HepG2 (cell line): ENCODE measurements around the gene PSME3IP1. TPM values are rescaled to one million over a fixed set of nuclear protein-coding genes. Genes with fewer than 3 reads are reported as not detected.

Source experiments
- ATAC-seq: fragments of 200-7000 bp; cut with Tn5 transposase; 3 replicates; pipeline ENCODE4 v1.9.1; 2020; ENCODE audit warnings: mild to moderate bottlenecking, moderate library complexity
- BruUV-seq: library from RNA; stranded (reverse); fragments of 400-500 nt; replicated peaks from 2 replicates; lab custom pipeline; 2021; lab: Mats Ljungman, UMichigan
- CTCF ChIA-PET: fragments of 300-600 bp; formaldehyde crosslinking; extraction: SDS; loops from one replicate; lab custom pipeline; 2021; ENCODE audit warnings: low total read pairs, inconsistent platforms, low intra/inter-chr PET ratio; lab: Yijun Ruan, JAX
- POLR2A ChIA-PET: fragments of 350-600 bp; sonication (Branson Sonifier 250); formaldehyde crosslinking; loops from one replicate; lab custom pipeline; 2020; ENCODE audit warnings: antibody characterized with exemption, inconsistent platforms; lab: Yijun Ruan, JAX
- DNase-seq: peaks from one replicate; pipeline ENCODE4 v3.0.0-alpha.2; 2015; ENCODE audit warnings: low spot score
- FAIRE-seq: peaks from 3 replicates; lab custom pipeline; 2011; peaks lifted over from hg19 to GRCh38; lab: Jason Lieb, UNC
- H2AFZ ChIP-seq: one replicate; pipeline ENCODE4 v1.6.1; 2011; ENCODE audit warnings: low read length, inconsistent platforms
- H3K27ac ChIP-seq: fragments of 300-600 bp; 3 replicates; pipeline ENCODE4 v1.8.0; 2011; ENCODE audit warnings: mixed run types, mild to moderate bottlenecking, mixed read lengths, low read length, inconsistent platforms; ENCODE audit not compliant: insufficient read depth; ENCODE audit errors: extremely low read length
- H3K27me3 ChIP-seq, 2 experiments: fragments of 200-600 bp in 1 of 2; 2 replicates in 1 of 2; 3 replicates in 1 of 2; pipeline versions ENCODE4 v1.6.0 to v1.8.0; 2011; ENCODE audit warnings: low read length in 2 of 2, mild to moderate bottlenecking in 2 of 2, moderate library complexity in 2 of 2, inconsistent platforms in 1 of 2; ENCODE audit not compliant: insufficient read depth in 2 of 2, control insufficient read depth in 1 of 2
- H3K36me3 ChIP-seq, 2 experiments: fragments of 200-600 bp in 1 of 2; replicated peaks in 1 of 2; 2 replicates in 1 of 2; 3 replicates in 1 of 2; pipeline versions ENCODE4 v1.5.1 to v1.8.0; 2011; ENCODE audit warnings: low read length in 2 of 2, inconsistent platforms in 1 of 2; ENCODE audit not compliant: insufficient read depth in 2 of 2, control insufficient read depth in 1 of 2
- H3K4me1 ChIP-seq: 2 replicates; pipeline ENCODE4 v1.5.1; 2012; ENCODE audit warnings: low read length, inconsistent platforms; ENCODE audit not compliant: insufficient read depth
- H3K4me2 ChIP-seq: 2 replicates; pipeline ENCODE4 v1.6.0; 2011; ENCODE audit warnings: low read depth, low read length, inconsistent platforms
- H3K4me3 ChIP-seq, 3 experiments: fragments of 200-600 bp in 1 of 3; sonication (generic), shearing (Covaris generic) in 1 of 3; replicated peaks in 1 of 3; 2 replicates each; pipeline ENCODE4 v1.5.1; 2011 to 2016; ENCODE audit warnings: low read length in 3 of 3, inconsistent platforms in 2 of 3, low read depth in 2 of 3, mild to moderate bottlenecking in 2 of 3, control low read depth in 1 of 3, mixed read lengths in 1 of 3; ENCODE audit not compliant: insufficient read depth in 1 of 3
- H3K79me2 ChIP-seq: one replicate; pipeline ENCODE4 v1.6.1; 2011; ENCODE audit warnings: low read length, inconsistent platforms; ENCODE audit not compliant: insufficient read depth
- H3K9ac ChIP-seq: 2 replicates; pipeline ENCODE4 v1.6.0; 2011; ENCODE audit warnings: mild to moderate bottlenecking, low read depth, low read length, inconsistent platforms; ENCODE audit not compliant: insufficient read depth
- H3K9me3 ChIP-seq: 2 replicates; pipeline ENCODE4 v1.5.1; 2012; ENCODE audit warnings: mild to moderate bottlenecking, low read length
- H4K20me1 ChIP-seq: 2 replicates; pipeline ENCODE4 v1.6.0; 2011; ENCODE audit warnings: inconsistent platforms, mild to moderate bottlenecking, low read length, moderate library complexity; ENCODE audit not compliant: insufficient read depth
- FOXK1 ChIP-seq: sonication (generic); formaldehyde crosslinking; IDR thresholded peaks from 2 replicates; pipeline ENCODE4 v1.4.0; 2020; ENCODE audit warnings: low read depth, missing genetic modification reagents, borderline replicate concordance
- KDM4B ChIP-seq: sonication (generic); formaldehyde crosslinking; IDR thresholded peaks from 2 replicates; pipeline ENCODE4 v1.4.0; 2020; ENCODE audit warnings: missing genetic modification reagents
- NR1H2 ChIP-seq: sonication (generic); formaldehyde crosslinking; IDR thresholded peaks from 2 replicates; pipeline ENCODE4 v1.8.1; 2022; ENCODE audit warnings: low read depth, missing genetic modification reagents, borderline replicate concordance
- PAF1 ChIP-seq: IDR thresholded peaks from 2 replicates; pipeline ENCODE4 v1.6.1; 2016; ENCODE audit warnings: missing genetic modification reagents, missing compliant biosample characterization
- SUZ12 ChIP-seq: fragments of 150-350 bp; IDR thresholded peaks from 2 replicates; pipeline ENCODE4 v1.6.1; 2014; ENCODE audit warnings: low read depth, low read length
- ZBTB7B ChIP-seq: sonication (generic); formaldehyde crosslinking; IDR thresholded peaks from 2 replicates; pipeline ENCODE4 v1.4.0; 2020; ENCODE audit warnings: missing genetic modification reagents
- ZFP36 ChIP-seq: fragments of 150-350 bp; IDR thresholded peaks from 2 replicates; pipeline ENCODE4 v1.6.1; 2018; ENCODE audit warnings: borderline replicate concordance, low read length, low read depth; ENCODE audit not compliant: partially characterized antibody
- ZNF432 ChIP-seq: sonication (generic); formaldehyde crosslinking; IDR thresholded peaks from 2 replicates; pipeline ENCODE4 v1.5.0; 2020; ENCODE audit warnings: missing genetic modification reagents, mild to moderate bottlenecking, borderline replicate concordance
- ZNF660 ChIP-seq: sonication (generic); formaldehyde crosslinking; IDR thresholded peaks from 2 replicates; pipeline ENCODE4 v1.5.1; 2020; ENCODE audit warnings: mild to moderate bottlenecking, low read depth, missing genetic modification reagents, borderline replicate concordance
- ZNF674 ChIP-seq: sonication (generic); formaldehyde crosslinking; IDR thresholded peaks from 2 replicates; pipeline ENCODE4 v1.5.0; 2020; ENCODE audit warnings: low read depth, mild to moderate bottlenecking, missing genetic modification reagents
- ZNF788 ChIP-seq: sonication (generic); formaldehyde crosslinking; IDR thresholded peaks from 2 replicates; pipeline ENCODE4 v1.5.0; 2020; ENCODE audit warnings: mild to moderate bottlenecking, missing genetic modification reagents, borderline replicate concordance
- ZNF83 ChIP-seq: sonication (generic); formaldehyde crosslinking; IDR thresholded peaks from 2 replicates; pipeline ENCODE4 v1.4.0; 2020; ENCODE audit warnings: missing genetic modification reagents, mild to moderate bottlenecking, borderline replicate concordance
- ZSCAN12 ChIP-seq: sonication (generic); formaldehyde crosslinking; IDR thresholded peaks from 2 replicates; pipeline ENCODE4 v1.9.0; 2021; ENCODE audit warnings: mild to moderate bottlenecking, missing genetic modification reagents
- WGBS: methylation state at CpG from one replicate; pipeline ENCODE4 v1.1.6; 2017; ENCODE audit warnings: low lambda C conversion rate; 5-methylcytosine and 5-hydroxymethylcytosine counted together
- in situ Hi-C: cut with HindIII; loops from 2 replicates; pipeline ENCODE4 v1.10.0; 2017; ENCODE audit warnings: low pct_unique_long_range_greater_than_20kb; ENCODE audit not compliant: extremely low pct_ligation_motif_present
- intact Hi-C: fragments of 100-400 bp; cut with micrococcal nuclease; formaldehyde crosslinking; loops from one replicate; pipeline ENCODE4 v1.10.0; 2022; ENCODE audit not compliant: unreplicated experiment
- polyA plus RNA-seq, 8 experiments: library from polyadenylated mRNA; depleted of rRNA in 3 of 8; stranded (reverse) in 7 of 8; unstranded in 1 of 8; fragments of >200 nt; fragmentation: Illumina TruSeq in 4 of 8; extraction: Trizol in 4 of 8; gene quantifications; 2 replicates each; pipeline versions ENCODE4 v1.2.1 to v1.2.3, GENCODE V29; 2011 to 2016; ENCODE audit warnings: low read depth in 4 of 8, missing spikeins in 1 of 8, mixed read lengths in 1 of 8; ENCODE audit not compliant: insufficient read depth in 1 of 8
- total RNA-seq, 5 experiments: library from RNA; depleted of rRNA; stranded (reverse); fragments of >200 nt; fragmentation: Illumina TruSeq; extraction: Trizol; gene quantifications; 2 replicates each; pipeline ENCODE4 v1.2.3, GENCODE V29; 2016; ENCODE audit warnings: low read depth in 1 of 5
- TF ChIP-seq, protein P1 (sequence below): sonication (generic); formaldehyde crosslinking; IDR thresholded peaks from 2 replicates; pipeline ENCODE4 v1.9.0; 2021; ENCODE audit warnings: missing genetic modification reagents, borderline replicate concordance
- TF ChIP-seq, protein P2 (sequence below): sonication (generic); formaldehyde crosslinking; IDR thresholded peaks from 2 replicates; pipeline ENCODE4 v1.4.0; 2020; ENCODE audit warnings: mild to moderate bottlenecking, missing genetic modification reagents
- TF ChIP-seq, protein P3 (sequence below): IDR thresholded peaks from 2 replicates; pipeline ENCODE4 v1.6.1; 2016; ENCODE audit warnings: mild to moderate bottlenecking

The PSME3IP1 gene
- total and polyA plus RNA-seq, 2 of the 13 experiments (the other 11 are each of a cell fraction or from before 2014, with no cell fraction given) = 90.8 to 99.8 TPM

DNA sequence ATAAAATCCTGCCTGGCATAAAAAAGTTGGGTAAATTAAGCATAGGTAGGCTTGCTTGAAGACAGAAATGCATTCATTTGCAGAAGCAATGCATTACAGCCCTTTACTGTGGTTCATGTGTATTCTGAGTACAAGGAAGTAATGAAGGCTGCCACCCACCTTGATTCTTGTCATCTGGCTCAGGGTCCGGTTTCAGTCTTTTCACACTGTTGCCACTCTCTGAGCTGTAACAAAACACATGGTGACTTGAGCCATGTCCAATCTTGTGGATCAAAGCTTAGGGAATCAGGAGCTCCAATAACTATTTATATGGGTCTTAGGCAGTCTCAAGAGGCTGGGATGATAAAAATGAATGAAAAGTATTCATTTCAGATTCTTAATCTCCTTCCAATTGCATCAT, 22.0 kb downstream of the PSME3IP1 start:
- DNase-seq (no peak), FAIRE-seq (no peak), ATAC-seq (no peak)
- Histone ChIP-seq H2AFZ (no peak overlapping the region), H3K9ac (no peak overlapping the region), H3K27me3 (no peaks in the 10 kb centered on the region), H3K36me3 (peaks cover 18 to 57% of the 10 kb centered on the region in 2 experiments), H3K4me1 (no peaks in the 10 kb centered on the region), H3K27ac (no peak overlapping the region), H3K4me2 (no peak overlapping the region), H4K20me1 (no peaks in the 10 kb centered on the region), H3K79me2 (no peaks in the 10 kb centered on the region), H3K9me3 (no peaks in the 10 kb centered on the region), H3K4me3 (no peak overlapping the region)
- in situ Hi-C loops (no loop called here), intact Hi-C loops (no loop called here)
- BruUV-seq = no TSS peak
- ChIA-PET CTCF (no interaction called here), POLR2A (no interaction called here)
- WGBS = 100% methylated on average over 1 of the region's 1 CpG
- TF ChIP-seq ZBTB7B (CRISPR knock-in tag) (no peak), ZNF674 (no peak), ZSCAN12 (CRISPR knock-in tag) (no peak), ZNF788 (CRISPR knock-in tag) (no peak), ZFP36 (no peak), ZNF432 (no peak), SUZ12 (no peak), KDM4B (no peak), NR1H2 (CRISPR knock-in tag) (no peak), ZNF83 (CRISPR knock-in tag) (no peak), ZNF660 (no peak), PAF1 (CRISPR knock-in tag) (no peak), FOXK1 (CRISPR knock-in tag) (no peak)
- TF ChIP-seq, protein P1, sequence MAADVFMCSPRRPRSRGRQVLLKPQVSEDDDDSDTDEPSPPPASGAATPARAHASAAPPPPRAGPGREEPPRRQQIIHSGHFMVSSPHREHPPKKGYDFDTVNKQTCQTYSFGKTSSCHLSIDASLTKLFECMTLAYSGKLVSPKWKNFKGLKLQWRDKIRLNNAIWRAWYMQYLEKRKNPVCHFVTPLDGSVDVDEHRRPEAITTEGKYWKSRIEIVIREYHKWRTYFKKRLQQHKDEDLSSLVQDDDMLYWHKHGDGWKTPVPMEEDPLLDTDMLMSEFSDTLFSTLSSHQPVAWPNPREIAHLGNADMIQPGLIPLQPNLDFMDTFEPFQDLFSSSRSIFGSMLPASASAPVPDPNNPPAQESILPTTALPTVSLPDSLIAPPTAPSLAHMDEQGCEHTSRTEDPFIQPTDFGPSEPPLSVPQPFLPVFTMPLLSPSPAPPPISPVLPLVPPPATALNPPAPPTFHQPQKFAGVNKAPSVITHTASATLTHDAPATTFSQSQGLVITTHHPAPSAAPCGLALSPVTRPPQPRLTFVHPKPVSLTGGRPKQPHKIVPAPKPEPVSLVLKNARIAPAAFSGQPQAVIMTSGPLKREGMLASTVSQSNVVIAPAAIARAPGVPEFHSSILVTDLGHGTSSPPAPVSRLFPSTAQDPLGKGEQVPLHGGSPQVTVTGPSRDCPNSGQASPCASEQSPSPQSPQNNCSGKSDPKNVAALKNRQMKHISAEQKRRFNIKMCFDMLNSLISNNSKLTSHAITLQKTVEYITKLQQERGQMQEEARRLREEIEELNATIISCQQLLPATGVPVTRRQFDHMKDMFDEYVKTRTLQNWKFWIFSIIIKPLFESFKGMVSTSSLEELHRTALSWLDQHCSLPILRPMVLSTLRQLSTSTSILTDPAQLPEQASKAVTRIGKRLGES = no peak
- TF ChIP-seq, protein P2, sequence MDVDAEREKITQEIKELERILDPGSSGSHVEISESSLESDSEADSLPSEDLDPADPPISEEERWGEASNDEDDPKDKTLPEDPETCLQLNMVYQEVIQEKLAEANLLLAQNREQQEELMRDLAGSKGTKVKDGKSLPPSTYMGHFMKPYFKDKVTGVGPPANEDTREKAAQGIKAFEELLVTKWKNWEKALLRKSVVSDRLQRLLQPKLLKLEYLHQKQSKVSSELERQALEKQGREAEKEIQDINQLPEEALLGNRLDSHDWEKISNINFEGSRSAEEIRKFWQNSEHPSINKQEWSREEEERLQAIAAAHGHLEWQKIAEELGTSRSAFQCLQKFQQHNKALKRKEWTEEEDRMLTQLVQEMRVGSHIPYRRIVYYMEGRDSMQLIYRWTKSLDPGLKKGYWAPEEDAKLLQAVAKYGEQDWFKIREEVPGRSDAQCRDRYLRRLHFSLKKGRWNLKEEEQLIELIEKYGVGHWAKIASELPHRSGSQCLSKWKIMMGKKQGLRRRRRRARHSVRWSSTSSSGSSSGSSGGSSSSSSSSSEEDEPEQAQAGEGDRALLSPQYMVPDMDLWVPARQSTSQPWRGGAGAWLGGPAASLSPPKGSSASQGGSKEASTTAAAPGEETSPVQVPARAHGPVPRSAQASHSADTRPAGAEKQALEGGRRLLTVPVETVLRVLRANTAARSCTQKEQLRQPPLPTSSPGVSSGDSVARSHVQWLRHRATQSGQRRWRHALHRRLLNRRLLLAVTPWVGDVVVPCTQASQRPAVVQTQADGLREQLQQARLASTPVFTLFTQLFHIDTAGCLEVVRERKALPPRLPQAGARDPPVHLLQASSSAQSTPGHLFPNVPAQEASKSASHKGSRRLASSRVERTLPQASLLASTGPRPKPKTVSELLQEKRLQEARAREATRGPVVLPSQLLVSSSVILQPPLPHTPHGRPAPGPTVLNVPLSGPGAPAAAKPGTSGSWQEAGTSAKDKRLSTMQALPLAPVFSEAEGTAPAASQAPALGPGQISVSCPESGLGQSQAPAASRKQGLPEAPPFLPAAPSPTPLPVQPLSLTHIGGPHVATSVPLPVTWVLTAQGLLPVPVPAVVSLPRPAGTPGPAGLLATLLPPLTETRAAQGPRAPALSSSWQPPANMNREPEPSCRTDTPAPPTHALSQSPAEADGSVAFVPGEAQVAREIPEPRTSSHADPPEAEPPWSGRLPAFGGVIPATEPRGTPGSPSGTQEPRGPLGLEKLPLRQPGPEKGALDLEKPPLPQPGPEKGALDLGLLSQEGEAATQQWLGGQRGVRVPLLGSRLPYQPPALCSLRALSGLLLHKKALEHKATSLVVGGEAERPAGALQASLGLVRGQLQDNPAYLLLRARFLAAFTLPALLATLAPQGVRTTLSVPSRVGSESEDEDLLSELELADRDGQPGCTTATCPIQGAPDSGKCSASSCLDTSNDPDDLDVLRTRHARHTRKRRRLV (CRISPR knock-in tag) = no peak
- TF ChIP-seq, protein P3, sequence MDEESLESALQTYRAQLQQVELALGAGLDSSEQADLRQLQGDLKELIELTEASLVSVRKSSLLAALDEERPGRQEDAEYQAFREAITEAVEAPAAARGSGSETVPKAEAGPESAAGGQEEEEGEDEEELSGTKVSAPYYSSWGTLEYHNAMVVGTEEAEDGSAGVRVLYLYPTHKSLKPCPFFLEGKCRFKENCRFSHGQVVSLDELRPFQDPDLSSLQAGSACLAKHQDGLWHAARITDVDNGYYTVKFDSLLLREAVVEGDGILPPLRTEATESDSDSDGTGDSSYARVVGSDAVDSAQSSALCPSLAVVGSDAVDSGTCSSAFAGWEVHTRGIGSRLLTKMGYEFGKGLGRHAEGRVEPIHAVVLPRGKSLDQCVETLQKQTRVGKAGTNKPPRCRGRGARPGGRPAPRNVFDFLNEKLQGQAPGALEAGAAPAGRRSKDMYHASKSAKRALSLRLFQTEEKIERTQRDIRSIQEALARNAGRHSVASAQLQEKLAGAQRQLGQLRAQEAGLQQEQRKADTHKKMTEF (CRISPR knock-in tag) = no peak
